PFSK-1 (cell line): Measurements from ENCODE around the gene GABBR2.

Source experiments
- FOXP2 ChIP-seq: optimal IDR thresholded peaks from 2 replicates; pipeline ENCODE3; 2011; ENCODE audit warnings: borderline replicate concordance, control low read depth, inconsistent platforms; ENCODE audit not compliant: insufficient read depth; ENCODE audit errors: extremely low read length, extremely low read depth
- POLR2AphosphoS5 ChIP-seq: IDR thresholded peaks from 2 replicates; pipeline ENCODE4 v1.6.1; 2012; ENCODE audit warnings: low read depth, mild to moderate bottlenecking, control low read depth, low read length, moderate library complexity
- SIN3A ChIP-seq: IDR thresholded peaks from 2 replicates; pipeline ENCODE4 v1.6.1; 2012; ENCODE audit warnings: mild to moderate bottlenecking, low read length, moderate library complexity, borderline replicate concordance; ENCODE audit not compliant: insufficient read depth
- TAF1 ChIP-seq: IDR thresholded peaks from 2 replicates; pipeline ENCODE4 v1.6.1; 2012; ENCODE audit warnings: low read length, control low read depth, borderline replicate concordance; ENCODE audit not compliant: insufficient read depth
- TF ChIP-seq, protein P1 (sequence below), 2 experiments: IDR thresholded peaks; 2 replicates each; pipeline versions ENCODE4 v1.6.1 to v1.8.0; 2011 to 2012; ENCODE audit warnings: low read depth in 2 of 2, low read length in 2 of 2, control low read depth in 1 of 2, inconsistent platforms in 1 of 2, mild to moderate bottlenecking in 1 of 2, moderate library complexity in 1 of 2; ENCODE audit not compliant: insufficient read depth in 1 of 2

Gene GABBR2

DNA sequence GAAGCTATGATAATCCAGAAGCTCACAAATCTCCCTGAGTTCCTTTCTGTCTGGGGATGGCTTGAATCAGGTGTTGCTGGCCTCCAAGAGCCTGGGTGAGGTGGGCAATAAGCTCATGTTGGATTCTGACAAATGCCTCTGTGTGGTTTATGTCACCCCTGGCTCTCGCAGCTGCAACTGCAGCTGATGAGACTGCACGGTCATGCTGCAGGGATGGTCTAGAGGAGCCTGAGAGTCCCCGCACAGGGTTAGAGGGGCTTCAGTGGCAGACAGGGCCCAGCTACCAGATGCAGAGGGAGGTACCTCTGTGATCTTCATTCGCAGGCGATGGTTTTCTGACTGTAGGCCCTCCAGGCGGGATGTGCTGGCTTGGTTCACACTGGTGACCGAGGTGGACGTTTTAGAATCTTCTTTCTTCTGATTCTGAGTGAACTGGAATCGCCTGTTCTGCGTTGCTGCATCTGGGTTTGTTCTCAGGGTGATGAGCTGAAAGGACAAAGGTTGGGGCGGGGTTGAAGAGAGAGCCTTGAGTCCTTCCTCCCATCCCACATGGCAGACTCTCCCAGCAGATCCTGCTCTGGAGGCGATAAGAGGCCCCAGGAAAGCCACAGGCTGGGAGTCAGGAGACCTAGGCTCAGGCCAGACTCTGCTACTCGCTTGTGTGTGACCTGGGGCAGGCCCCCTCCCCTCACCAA, 405.6 kb downstream of the GABBR2 start:
- TF ChIP-seq SIN3A (no peak), POLR2AphosphoS5 (no peak), TAF1 (no peak), FOXP2 (no peak)
- TF ChIP-seq, protein P1, sequence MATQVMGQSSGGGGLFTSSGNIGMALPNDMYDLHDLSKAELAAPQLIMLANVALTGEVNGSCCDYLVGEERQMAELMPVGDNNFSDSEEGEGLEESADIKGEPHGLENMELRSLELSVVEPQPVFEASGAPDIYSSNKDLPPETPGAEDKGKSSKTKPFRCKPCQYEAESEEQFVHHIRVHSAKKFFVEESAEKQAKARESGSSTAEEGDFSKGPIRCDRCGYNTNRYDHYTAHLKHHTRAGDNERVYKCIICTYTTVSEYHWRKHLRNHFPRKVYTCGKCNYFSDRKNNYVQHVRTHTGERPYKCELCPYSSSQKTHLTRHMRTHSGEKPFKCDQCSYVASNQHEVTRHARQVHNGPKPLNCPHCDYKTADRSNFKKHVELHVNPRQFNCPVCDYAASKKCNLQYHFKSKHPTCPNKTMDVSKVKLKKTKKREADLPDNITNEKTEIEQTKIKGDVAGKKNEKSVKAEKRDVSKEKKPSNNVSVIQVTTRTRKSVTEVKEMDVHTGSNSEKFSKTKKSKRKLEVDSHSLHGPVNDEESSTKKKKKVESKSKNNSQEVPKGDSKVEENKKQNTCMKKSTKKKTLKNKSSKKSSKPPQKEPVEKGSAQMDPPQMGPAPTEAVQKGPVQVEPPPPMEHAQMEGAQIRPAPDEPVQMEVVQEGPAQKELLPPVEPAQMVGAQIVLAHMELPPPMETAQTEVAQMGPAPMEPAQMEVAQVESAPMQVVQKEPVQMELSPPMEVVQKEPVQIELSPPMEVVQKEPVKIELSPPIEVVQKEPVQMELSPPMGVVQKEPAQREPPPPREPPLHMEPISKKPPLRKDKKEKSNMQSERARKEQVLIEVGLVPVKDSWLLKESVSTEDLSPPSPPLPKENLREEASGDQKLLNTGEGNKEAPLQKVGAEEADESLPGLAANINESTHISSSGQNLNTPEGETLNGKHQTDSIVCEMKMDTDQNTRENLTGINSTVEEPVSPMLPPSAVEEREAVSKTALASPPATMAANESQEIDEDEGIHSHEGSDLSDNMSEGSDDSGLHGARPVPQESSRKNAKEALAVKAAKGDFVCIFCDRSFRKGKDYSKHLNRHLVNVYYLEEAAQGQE (IDR thresholded peaks at IDR 0.05; ENCODE audit: insufficient read depth in 1 of 2, low read depth in 2 of 2, low read length in 2 of 2): no peak

DNA sequence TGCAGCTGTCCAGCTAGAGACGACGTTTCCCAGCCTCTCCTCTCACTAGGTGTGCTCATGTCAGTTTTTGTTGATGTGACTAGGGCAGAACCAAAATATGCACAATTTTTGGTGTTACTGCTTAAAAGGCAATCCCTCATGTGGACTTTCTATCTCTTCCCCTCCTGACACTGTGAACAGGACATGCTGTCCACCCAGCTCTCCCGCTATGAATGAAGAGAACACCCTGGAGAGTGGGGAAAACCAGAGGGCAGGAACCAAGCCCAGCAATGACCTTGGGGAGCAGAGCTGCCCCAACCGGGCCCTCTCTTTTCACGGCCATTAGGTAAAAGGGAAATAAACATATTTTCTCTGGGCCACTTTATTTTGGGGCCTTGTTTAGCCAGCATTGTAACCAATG, 406.6 kb downstream of the GABBR2 start:
- TF ChIP-seq SIN3A (no peak), FOXP2 (no peak), TAF1 (no peak), POLR2AphosphoS5 (no peak)
- TF ChIP-seq, protein P1 (IDR thresholded peaks at IDR 0.05; ENCODE audit: insufficient read depth in 1 of 2, low read depth in 2 of 2, low read length in 2 of 2): no peak

DNA sequence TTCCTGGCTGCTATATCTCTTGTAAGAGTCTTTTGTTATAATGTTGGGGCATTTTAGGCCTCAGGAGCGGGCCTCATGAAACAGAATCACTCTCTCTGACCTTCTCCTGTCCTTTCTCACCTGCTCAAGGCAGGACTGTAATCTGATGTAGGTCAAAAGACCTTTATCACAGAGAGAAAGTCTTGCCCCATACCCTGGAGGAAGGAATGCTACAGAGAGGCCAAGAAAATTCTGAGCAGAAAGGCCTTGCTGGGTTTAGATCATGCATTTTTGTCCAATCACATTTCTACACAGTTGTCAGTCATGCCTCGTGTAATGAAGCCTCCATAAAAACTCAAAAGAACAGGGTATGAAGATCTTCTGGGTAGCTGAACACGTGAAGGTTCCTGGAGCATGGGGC, 408.1 kb downstream of the GABBR2 start:
- TF ChIP-seq TAF1 (no peak), FOXP2 (no peak), POLR2AphosphoS5 (no peak), SIN3A (no peak)
- TF ChIP-seq, protein P1 (IDR thresholded peaks at IDR 0.05; ENCODE audit: insufficient read depth in 1 of 2, low read depth in 2 of 2, low read length in 2 of 2): no peak

DNA sequence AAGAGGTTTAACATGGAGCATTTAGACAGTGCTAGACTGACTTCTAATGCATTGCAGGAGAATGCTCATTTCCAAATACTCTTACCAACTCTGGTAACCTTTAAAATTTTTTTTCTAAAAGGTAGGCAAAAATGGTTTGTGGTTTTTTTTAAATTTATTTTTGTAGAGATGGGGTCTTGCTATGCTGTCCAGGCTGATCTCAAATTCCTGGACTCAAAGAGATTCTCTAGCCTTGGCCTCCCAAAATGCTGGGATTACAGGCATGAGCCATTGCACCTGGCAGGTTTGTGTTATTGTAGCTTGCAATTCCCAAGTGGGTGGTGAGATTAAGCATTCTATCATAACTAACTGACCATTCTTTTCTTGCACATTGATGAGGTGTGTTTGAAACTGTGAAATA, 410.3 kb downstream of the GABBR2 start:
- TF ChIP-seq POLR2AphosphoS5 (no peak), SIN3A (no peak), FOXP2 (no peak), TAF1 (no peak)
- TF ChIP-seq, protein P1 (IDR thresholded peaks at IDR 0.05; ENCODE audit: insufficient read depth in 1 of 2, low read depth in 2 of 2, low read length in 2 of 2): no peak

DNA sequence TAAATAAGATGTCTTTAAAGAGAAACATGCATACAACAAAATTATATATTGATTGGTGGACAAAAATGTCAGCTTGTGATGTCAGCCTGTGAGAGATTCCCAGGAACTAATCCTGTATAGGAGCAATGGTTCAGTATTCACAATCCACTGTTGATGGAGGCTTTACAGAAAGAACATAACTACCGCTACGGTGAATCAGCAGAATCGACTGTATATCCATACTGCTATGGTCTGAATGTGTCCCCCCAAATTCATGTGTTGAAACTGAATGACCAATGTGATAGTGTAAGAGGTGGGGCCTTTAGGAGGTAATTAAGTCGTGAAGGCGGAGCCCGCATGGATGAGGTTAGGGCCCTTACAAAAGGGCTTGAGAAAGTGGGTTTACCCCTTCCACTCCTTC, 412.9 kb downstream of the GABBR2 start:
- no peak for TF ChIP-seq TAF1
- TF ChIP-seq POLR2AphosphoS5: no peak
- TF ChIP-seq SIN3A: no peak
- no peak for TF ChIP-seq FOXP2
- TF ChIP-seq, protein P1 (IDR thresholded peaks at IDR 0.05; ENCODE audit: insufficient read depth in 1 of 2, low read depth in 2 of 2, low read length in 2 of 2): no peak
